NCI-H226 (cell line): ENCODE measurements around the gene SMAD3.
"Not testable (repeated sequence)": the region's sequence is repeated elsewhere in the genome, so short reads cannot be mapped to it uniquely, and the experiment has no call there.

Source experiments
- DNase-seq: peaks from one replicate; pipeline ENCODE4 v3.0.0-alpha.2; 2015

Gene SMAD3

DNA sequence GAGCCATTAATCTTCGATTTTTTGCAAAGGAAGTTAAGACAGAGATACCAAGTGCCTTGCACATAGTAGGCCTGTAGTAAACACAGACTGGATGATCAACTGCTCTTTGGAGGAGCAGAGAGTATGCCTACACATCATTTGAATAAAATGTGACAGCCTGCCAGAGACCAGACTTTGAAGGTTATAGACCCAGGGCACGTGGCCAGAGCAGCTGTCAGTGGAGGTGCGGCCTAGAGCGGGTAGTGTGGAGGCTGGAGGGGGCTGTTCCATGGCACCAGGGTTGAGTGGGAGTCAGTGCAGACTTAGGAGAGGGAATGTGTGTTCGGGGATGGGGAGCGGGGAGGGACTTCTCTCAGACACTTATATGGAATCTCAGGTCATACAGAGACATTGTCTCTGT, 80.8 kb downstream of the SMAD3 start:
- peak; percentile 93 for DNase-seq

GRCh38 chr15:67146875-67147381, 81.5 kb downstream of the SMAD3 start:
- DNase-seq, result peak; percentile 97

DNA sequence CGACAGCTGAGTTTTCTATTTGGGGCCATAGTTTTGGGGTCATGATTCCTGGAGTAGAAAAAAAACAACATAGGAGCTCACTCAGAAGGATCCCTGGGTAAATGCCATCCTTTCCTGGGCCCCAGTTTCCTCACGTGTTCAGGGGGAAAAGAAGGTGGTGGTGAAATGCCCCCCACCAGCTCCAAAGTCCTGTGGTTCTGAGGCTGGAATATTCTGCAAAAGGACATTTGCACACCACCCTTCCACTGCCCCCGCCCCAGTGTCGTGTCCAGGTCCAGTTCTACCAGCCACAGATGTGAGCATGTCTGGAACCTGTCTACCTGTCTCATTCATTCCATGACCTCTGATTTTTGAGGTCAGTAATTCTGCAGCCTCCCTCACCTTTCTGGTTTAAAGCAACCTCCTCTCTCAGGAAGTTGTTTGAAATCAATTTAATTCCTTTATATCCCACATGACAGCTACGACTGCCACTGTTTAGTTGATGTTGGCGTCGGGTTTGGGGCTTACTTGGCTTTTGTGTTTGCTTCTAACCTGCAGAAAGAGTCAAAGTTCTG, 82.1 kb downstream of the SMAD3 start:
- no peak for DNase-seq

DNA sequence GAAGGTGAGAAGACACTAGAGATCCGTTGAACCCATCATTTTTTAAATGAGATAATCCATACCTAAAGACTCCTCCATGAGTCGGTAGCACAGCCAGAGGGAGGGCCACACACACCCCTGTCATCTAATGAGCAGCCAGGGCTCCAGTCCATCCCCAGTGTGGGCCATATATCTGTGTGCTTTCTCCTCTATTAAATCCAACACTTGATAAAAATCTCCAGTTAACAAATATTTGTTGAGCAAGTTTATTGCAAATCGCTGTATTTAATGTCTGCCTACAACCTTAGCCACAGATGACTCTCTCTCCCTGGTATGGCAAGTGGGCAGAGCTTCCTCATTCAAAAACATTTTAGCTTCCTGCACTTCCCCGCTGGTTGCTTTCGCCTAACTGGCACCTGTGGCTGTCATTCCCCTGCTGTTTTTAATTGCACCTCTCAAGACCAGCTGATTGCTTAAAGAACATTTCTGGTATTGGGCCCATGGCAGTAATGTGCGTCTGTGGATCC, 82.8 kb downstream of the SMAD3 start:
- DNase-seq, result peak; percentile 64

GRCh38 chr15:67149068-67149772, 83.8 kb downstream of the SMAD3 start:
- DNase-seq, result no peak

DNA sequence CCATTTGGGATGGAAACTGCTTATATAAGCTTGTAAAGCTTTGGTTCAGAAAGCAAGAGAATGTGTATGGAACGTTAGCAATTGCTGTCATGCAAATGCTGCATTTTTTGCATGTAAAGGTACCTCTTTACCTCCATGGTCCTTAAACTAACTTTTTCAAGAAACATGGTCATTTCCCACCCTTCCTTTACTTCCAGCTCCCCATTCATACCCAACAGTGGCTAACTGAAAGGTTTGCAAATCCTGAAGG, 84.3 kb downstream of the SMAD3 start:
- no peak for DNase-seq

GRCh38 chr15:67150023-67150860, 84.8 kb downstream of the SMAD3 start:
- peak; percentile 100 for DNase-seq

DNA sequence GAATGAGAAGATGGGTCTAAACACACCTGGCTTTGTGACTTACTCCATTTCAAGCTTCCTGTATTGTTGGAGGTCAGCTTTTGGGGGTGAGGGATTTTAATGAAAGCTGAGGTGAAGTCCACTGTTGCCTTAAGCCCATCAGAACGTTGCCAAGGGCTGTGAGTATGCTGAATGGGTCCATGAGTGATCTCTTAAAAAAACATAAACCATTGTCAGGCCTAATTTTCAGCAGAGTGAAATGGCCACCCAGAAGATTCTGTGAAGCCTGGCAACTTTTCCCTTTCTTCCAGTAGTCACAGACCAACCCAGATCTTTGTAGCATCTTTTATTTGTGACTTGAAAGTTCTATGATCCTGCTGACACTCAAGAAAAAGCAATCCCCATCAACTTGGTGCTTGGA, 87.0 kb downstream of the SMAD3 start:
- DNase-seq, result no peak

DNA sequence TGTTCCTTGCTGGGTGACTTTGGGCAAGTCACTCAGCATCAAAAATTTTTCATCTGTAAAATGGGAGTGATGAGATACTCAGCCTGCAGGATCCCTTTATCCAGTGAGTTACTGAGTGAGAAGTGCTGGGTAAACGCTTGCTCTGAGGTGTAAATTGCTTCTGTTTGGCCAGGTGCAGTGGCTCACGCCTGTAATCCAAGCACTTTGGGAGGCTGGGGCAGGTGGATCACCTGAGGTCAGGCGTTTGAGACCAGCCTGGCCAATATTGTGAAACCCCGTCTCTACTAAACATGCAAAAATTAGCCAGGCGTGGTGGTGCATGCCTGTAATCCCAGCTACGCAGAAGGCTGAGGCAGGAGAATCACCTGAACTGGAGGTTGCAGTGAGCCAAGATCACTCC, 87.6 kb downstream of the SMAD3 start:
- not testable (repeated sequence) for DNase-seq

GRCh38 chr15:67154249-67154648, 88.8 kb downstream of the SMAD3 start:
- no peak for DNase-seq

- DNase-seq, result no peak
Measured at GRCh38 chr15:67156426-67156825, 91.0 kb downstream of the SMAD3 start.

GRCh38 chr15:67156834-67157233, 91.4 kb downstream of the SMAD3 start:
- DNase-seq, result no peak

- no peak for DNase-seq
Measured at GRCh38 chr15:67157521-67158252, 92.3 kb downstream of the SMAD3 start.

GRCh38 chr15:67158367-67158766, 93.0 kb downstream of the SMAD3 start:
- DNase-seq, result no peak

DNA sequence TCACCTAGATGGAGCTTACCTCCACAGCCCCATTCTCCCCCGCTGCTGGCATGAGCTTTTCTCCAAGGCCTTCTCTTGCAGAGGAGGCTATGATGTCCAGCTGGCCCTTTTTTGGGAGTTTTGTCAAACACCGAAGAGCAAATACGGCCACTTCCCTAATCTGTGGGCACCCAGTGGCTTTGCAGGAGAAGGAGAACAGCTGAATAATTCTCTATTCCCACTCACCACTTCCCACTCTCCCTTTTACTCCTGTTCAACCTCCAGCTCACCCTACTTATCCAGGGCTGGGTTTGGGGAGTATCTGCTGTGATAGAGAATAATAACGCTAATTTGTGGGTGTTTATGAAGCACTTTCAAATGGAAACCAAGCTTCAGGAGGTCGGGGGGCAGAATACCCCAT, 96.0 kb downstream of the SMAD3 start:
- no peak for DNase-seq

DNA sequence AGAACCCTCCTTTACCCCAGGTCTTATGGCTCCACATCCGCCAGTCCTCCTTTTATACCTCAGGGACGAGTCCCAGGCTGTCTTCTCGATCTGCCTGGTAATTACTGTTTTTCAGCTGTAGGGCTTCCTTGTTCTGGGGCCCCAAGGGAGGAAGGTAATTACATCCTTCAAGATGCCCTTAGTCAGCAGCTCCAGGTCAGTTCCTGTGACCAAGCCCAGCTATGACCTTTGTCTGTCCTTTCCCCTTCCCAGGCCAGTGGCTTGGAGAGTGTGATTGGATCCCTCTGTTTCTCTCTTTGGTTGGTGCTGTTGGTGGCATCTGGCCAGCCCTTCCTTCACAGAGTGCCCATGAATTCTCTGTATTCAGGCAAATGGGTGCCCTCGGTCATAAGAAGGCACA, 96.5 kb downstream of the SMAD3 start:
- DNase-seq, result no peak

DNA sequence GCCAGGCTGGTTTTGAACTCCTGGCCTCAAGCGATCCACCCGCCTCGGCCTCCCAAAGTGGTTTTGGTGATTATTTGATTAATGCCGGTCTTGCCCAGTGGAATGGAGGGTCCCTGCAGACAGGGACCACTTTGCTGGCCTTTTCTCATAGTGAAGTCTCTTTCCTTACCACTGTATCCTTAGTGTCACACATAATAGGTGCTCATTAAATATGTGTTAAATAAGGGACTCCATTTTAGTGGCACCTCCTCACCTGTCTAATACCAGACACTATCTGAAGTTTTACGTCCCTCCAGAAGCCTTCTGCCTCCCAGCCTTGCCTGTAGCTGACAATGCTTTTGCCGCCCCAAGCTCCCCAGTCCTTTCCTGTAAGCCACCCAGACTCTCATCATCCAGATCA, 97.8 kb downstream of the SMAD3 start:
- DNase-seq, result no peak

DNA sequence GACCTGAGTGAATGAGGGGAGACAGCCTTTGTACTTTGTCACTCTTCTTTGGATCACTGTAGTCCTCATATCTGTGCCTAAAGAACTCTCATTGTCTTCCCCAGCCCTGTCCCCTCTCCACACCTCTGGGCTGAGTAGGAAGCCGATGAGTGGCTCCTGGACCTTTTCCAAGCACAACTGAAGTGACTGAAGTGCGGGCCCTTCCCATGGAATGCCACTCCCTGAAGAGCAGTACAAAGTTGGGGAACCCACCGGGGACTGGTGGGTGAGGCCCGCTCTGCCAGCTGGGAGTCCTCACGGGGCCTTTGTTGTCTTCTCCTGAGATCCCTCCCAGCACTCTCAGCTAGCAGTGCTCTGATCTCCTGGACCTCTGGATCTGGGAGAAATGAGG, 99.0 kb downstream of the SMAD3 start:
- DNase-seq, result no peak

- DNase-seq, result no peak
Measured at GRCh38 chr15:67164811-67165253, 99.4 kb downstream of the SMAD3 start.

DNA sequence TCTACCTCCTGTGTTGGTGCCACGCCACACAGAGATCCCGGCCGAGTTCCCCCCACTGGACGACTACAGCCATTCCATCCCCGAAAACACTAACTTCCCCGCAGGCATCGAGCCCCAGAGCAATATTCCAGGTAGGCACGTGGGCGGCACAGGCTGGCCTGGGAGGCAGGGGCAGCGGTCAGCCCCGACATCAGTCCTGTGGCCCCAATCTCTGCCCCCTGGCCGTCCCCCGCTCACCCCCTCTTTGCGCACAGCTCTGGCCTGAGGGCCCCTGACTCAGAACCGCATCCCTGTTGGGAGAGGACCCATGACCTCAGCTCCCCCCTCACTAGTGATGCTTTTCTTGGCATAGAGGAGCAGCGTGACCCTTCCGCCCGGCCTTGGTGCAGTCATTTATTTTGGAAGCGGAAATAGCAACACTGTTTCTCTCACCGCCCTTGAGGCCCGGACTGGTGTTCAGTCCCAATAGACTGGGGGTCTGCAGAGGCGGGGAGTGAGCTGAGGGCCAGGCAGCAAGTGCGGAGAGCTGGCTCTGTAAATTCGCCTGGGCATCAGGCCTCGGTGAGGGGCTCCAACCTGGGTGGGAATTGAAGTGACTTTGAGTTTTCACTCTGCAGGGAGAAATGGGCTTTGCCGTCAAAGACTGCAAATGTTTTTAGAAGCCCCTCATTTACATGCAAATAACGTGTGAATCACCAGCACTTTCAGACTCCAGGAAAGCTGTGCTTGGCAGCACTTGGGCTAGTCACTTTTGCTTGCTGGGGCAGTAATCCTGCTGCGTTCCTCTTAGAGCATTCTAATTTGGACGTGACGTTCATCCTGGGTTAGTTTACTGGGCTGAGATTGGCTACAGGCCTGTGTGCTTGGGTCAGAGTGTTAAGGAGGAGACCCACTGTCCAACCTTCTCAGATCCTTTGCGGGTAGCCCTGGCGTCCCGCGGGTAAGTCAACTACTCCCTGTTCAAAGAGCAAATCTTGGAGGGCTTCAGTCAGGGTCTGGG, 100.2 kb downstream of the SMAD3 start:
- DNase-seq, result no peak

- no peak for DNase-seq
Measured at GRCh38 chr15:67166280-67167009, 101.0 kb downstream of the SMAD3 start.
